AG10803 (cell line): ENCODE measurements around the gene CYB5A.

Experiments used
- DNase-seq: peaks from one replicate; pipeline ENCODE4 v3.0.0; 2010; ENCODE audit warnings: low read depth
- H3K4me3 ChIP-seq: 2 replicates; pipeline ENCODE4 v1.5.1; 2011; ENCODE audit warnings: mild to moderate bottlenecking, low read length, control low read depth
- CTCF ChIP-seq: conservative IDR thresholded peaks from 2 replicates; pipeline ENCODE4 v1.5.1; 2011; ENCODE audit warnings: mild to moderate bottlenecking, low read length, control low read depth, inconsistent platforms

CYB5A gene

GRCh38 chr18:74215863-74216262 is 75.9 kb downstream of the CYB5A start:
- H3K4me3 ChIP-seq = no peak overlapping the region
- no peak for TF ChIP-seq CTCF
- no peak for DNase-seq

- DNase-seq = no peak
- no peak overlapping the region for H3K4me3 ChIP-seq
- TF ChIP-seq CTCF = no peak
These were observed 78.3 kb downstream of the CYB5A start for GRCh38 chr18:74213429-74213828.

GRCh38 chr18:74204526-74205152 is 87.1 kb downstream of the CYB5A start:
- DNase-seq = no peak
- H3K4me3 ChIP-seq = no peak overlapping the region
- no peak for TF ChIP-seq CTCF

GRCh38 chr18:74203811-74204210 is 88.0 kb downstream of the CYB5A start:
- no peak for DNase-seq
- H3K4me3 ChIP-seq = no peak overlapping the region
- TF ChIP-seq CTCF = no peak
